HepG2 (cell line): ENCODE results near the gene UBTF. TPM values are rescaled to one million over a fixed set of nuclear protein-coding genes. Genes with fewer than 3 reads are reported as not detected.

ENCODE experiments used
- ARNT2 ChIP-seq: sonication (generic); formaldehyde crosslinking; IDR thresholded peaks from 2 replicates; pipeline ENCODE4 v1.8.0; 2022; ENCODE audit warnings: mild to moderate bottlenecking, low read depth, missing genetic modification reagents, moderate library complexity
- GFI1 ChIP-seq: sonication (generic); formaldehyde crosslinking; IDR thresholded peaks from 2 replicates; pipeline ENCODE4 v1.5.0; 2020; ENCODE audit warnings: missing genetic modification reagents, mild to moderate bottlenecking, borderline replicate concordance
- GTF3A ChIP-seq: sonication (generic); formaldehyde crosslinking; conservative IDR thresholded peaks from 2 replicates; pipeline ENCODE4 v1.4.0; 2020; ENCODE audit warnings: mild to moderate bottlenecking, missing genetic modification reagents
- IKZF5 ChIP-seq: IDR thresholded peaks from 2 replicates; pipeline ENCODE4 v1.6.1; 2018; ENCODE audit warnings: missing genetic modification reagents, mild to moderate bottlenecking, missing compliant biosample characterization
- POLR2G ChIP-seq: fragments of 200-400 bp; formaldehyde crosslinking; IDR thresholded peaks from 2 replicates; pipeline ENCODE4 v1.6.1; 2018; ENCODE audit warnings: mild to moderate bottlenecking, low read depth, low read length, moderate library complexity
- SAFB2 ChIP-seq: sonication (generic); formaldehyde crosslinking; IDR thresholded peaks from 2 replicates; pipeline ENCODE4 v1.5.1; 2020; ENCODE audit warnings: missing genetic modification reagents, low read depth, mild to moderate bottlenecking, borderline replicate concordance
- SAP130 ChIP-seq: IDR thresholded peaks from 2 replicates; pipeline ENCODE4 v1.6.1; 2016; ENCODE audit warnings: low read depth
- SIN3A ChIP-seq: IDR thresholded peaks from 2 replicates; pipeline ENCODE4 v1.6.1; 2011; ENCODE audit warnings: low read depth, mild to moderate bottlenecking, control low read depth, low read length, borderline replicate concordance
- TAF1 ChIP-seq: sonication (generic); formaldehyde crosslinking; IDR thresholded peaks from 2 replicates; pipeline ENCODE4 v1.4.0; 2020; ENCODE audit warnings: missing genetic modification reagents
- YEATS4 ChIP-seq: sonication (generic); formaldehyde crosslinking; IDR thresholded peaks from 2 replicates; pipeline ENCODE4 v1.4.0; 2020; ENCODE audit warnings: missing genetic modification reagents, borderline replicate concordance
- ZKSCAN8 ChIP-seq: IDR thresholded peaks from 2 replicates; pipeline ENCODE4 v1.6.1; 2016; ENCODE audit warnings: borderline replicate concordance, missing genetic modification reagents, missing compliant biosample characterization
- ZNF513 ChIP-seq: sonication (generic); formaldehyde crosslinking; conservative IDR thresholded peaks from 2 replicates; pipeline ENCODE4 v1.5.0; 2020; ENCODE audit warnings: missing genetic modification reagents
- ZNF605 ChIP-seq: sonication (generic); formaldehyde crosslinking; IDR thresholded peaks from 2 replicates; pipeline ENCODE4 v1.8.0; 2022; ENCODE audit warnings: mild to moderate bottlenecking, missing genetic modification reagents
- ZNF879 ChIP-seq: sonication (generic); formaldehyde crosslinking; IDR thresholded peaks from 2 replicates; pipeline ENCODE4 v1.8.1; 2023; ENCODE audit warnings: missing genetic modification reagents
- polyA plus RNA-seq, 8 experiments: library from polyadenylated mRNA; depleted of rRNA in 3 of 8; stranded (reverse) in 7 of 8; unstranded in 1 of 8; fragments of >200 nt; fragmentation: Illumina TruSeq in 4 of 8; extraction: Trizol in 4 of 8; gene quantifications; 2 replicates each; pipeline versions ENCODE4 v1.2.1 to v1.2.3, GENCODE V29; 2011 to 2016; ENCODE audit warnings: low read depth in 4 of 8, missing spikeins in 1 of 8, mixed read lengths in 1 of 8; ENCODE audit not compliant: insufficient read depth in 1 of 8
- total RNA-seq, 5 experiments: library from RNA; depleted of rRNA; stranded (reverse); fragments of >200 nt; fragmentation: Illumina TruSeq; extraction: Trizol; gene quantifications; 2 replicates each; pipeline ENCODE4 v1.2.3, GENCODE V29; 2016; ENCODE audit warnings: low read depth in 1 of 5
- TF ChIP-seq, protein P1 (sequence below): sonication (generic); formaldehyde crosslinking; conservative IDR thresholded peaks from 2 replicates; pipeline ENCODE4 v1.8.0; 2022; ENCODE audit warnings: mild to moderate bottlenecking, moderate library complexity, missing genetic modification reagents
- TF ChIP-seq, protein P2 (sequence below): sonication (generic); formaldehyde crosslinking; IDR thresholded peaks from 2 replicates; pipeline ENCODE4 v1.8.0; 2022; ENCODE audit warnings: mild to moderate bottlenecking, missing genetic modification reagents, moderate library complexity
- TF ChIP-seq, protein P3 (sequence below): sonication (generic); formaldehyde crosslinking; IDR thresholded peaks from 2 replicates; pipeline ENCODE4 v1.5.1; 2020; ENCODE audit warnings: mild to moderate bottlenecking, missing genetic modification reagents, moderate library complexity
- TF ChIP-seq, protein P4 (sequence below): IDR thresholded peaks from 2 replicates; pipeline ENCODE4 v1.6.1; 2012; ENCODE audit warnings: inconsistent platforms

The UBTF gene
- total and polyA plus RNA-seq, 2 of the 13 experiments (the other 11 are each of a cell fraction or from before 2014, with no cell fraction given) = 15.2 to 60.9 TPM

DNA sequence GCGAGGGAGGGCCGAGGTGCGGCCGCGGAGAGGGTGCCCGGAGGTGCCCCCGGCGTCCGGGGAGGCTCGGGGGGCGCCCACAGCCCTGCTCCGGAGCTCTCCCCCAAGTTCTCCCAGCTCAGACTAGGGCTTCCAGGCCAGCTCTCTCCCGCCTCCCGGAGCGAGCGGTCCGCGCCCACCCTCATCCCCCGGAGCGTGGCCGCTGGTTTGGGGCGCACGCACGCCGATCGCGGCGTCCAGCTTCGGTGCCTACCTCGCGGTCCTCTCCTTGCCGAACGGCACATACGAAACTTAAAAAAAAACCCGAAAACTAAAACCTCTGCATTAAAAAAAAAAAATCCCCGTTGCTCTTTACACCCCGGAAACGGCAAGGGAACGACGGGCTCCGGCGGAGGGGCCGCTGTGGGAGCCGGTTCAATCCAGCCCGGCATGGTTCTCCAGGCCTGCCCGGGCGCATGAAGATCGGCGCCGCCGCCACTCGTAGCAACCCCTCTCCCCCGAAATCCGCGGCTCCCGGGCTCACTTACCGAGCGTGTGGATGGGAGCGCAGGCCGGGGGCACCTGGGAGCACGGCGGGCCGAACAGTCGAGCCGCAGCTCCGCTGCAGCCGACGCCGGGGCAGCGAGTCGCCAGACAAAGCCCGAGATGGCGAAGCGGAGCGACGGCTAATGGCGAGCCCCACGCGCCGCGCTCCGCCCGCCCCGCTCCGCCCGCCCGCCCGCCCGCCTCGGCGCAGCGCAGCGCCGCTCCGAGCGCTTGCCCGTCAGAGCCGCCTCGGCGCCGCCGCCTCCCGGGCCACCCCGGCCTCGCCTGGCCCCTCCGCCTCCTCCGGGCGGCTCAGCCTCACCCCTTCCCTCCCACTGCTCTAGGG lies 973 bp upstream of the UBTF start (continued):
- TF ChIP-seq, protein P1, sequence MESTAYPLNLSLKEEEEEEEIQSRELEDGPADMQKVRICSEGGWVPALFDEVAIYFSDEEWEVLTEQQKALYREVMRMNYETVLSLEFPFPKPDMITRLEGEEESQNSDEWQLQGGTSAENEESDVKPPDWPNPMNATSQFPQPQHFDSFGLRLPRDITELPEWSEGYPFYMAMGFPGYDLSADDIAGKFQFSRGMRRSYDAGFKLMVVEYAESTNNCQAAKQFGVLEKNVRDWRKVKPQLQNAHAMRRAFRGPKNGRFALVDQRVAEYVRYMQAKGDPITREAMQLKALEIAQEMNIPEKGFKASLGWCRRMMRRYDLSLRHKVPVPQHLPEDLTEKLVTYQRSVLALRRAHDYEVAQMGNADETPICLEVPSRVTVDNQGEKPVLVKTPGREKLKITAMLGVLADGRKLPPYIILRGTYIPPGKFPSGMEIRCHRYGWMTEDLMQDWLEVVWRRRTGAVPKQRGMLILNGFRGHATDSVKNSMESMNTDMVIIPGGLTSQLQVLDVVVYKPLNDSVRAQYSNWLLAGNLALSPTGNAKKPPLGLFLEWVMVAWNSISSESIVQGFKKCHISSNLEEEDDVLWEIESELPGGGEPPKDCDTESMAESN (CRISPR knock-in tag) = peak; percentile 34; the same call in 1 of the 2 replicates
- TF ChIP-seq SIN3A (no peak; the same call in 1 of the 2 replicates), ARNT2 (CRISPR knock-in tag) (0 out of 2 replicates have a peak, but pooled peaks have one; percentile 5), GFI1 (CRISPR knock-in tag) (no peak), ZNF513 (CRISPR knock-in tag) (no peak), TAF1 (CRISPR knock-in tag) (peak; percentile 61), SAP130 (CRISPR knock-in tag) (peak; percentile 39), YEATS4 (CRISPR knock-in tag) (peak; percentile 76), SAFB2 (CRISPR knock-in tag) (peak; percentile 31; the same call in 1 of the 2 replicates), ZKSCAN8 (0 out of 2 replicates have a peak, but pooled peaks have one; percentile 42), IKZF5 (CRISPR knock-in tag) (peak; percentile 6; the same call in 1 of the 2 replicates), POLR2G (peak; percentile 64), ZNF605 (CRISPR knock-in tag) (peak; percentile 27; the same call in 1 of the 2 replicates), ZNF879 (CRISPR knock-in tag) (0 out of 2 replicates have a peak, but pooled peaks have one; percentile 49), GTF3A (CRISPR knock-in tag) (no peak)
- TF ChIP-seq, protein P2, sequence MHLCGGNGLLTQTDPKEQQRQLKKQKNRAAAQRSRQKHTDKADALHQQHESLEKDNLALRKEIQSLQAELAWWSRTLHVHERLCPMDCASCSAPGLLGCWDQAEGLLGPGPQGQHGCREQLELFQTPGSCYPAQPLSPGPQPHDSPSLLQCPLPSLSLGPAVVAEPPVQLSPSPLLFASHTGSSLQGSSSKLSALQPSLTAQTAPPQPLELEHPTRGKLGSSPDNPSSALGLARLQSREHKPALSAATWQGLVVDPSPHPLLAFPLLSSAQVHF = 0 out of 2 replicates have a peak, but pooled peaks have one; percentile 18
- TF ChIP-seq, protein P3, sequence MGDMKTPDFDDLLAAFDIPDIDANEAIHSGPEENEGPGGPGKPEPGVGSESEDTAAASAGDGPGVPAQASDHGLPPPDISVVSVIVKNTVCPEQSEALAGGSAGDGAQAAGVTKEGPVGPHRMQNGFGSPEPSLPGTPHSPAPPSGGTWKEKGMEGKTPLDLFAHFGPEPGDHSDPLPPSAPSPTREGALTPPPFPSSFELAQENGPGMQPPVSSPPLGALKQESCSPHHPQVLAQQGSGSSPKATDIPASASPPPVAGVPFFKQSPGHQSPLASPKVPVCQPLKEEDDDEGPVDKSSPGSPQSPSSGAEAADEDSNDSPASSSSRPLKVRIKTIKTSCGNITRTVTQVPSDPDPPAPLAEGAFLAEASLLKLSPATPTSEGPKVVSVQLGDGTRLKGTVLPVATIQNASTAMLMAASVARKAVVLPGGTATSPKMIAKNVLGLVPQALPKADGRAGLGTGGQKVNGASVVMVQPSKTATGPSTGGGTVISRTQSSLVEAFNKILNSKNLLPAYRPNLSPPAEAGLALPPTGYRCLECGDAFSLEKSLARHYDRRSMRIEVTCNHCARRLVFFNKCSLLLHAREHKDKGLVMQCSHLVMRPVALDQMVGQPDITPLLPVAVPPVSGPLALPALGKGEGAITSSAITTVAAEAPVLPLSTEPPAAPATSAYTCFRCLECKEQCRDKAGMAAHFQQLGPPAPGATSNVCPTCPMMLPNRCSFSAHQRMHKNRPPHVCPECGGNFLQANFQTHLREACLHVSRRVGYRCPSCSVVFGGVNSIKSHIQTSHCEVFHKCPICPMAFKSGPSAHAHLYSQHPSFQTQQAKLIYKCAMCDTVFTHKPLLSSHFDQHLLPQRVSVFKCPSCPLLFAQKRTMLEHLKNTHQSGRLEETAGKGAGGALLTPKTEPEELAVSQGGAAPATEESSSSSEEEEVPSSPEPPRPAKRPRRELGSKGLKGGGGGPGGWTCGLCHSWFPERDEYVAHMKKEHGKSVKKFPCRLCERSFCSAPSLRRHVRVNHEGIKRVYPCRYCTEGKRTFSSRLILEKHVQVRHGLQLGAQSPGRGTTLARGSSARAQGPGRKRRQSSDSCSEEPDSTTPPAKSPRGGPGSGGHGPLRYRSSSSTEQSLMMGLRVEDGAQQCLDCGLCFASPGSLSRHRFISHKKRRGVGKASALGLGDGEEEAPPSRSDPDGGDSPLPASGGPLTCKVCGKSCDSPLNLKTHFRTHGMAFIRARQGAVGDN (CRISPR knock-in tag) = peak; percentile 44
- TF ChIP-seq, protein P4, sequence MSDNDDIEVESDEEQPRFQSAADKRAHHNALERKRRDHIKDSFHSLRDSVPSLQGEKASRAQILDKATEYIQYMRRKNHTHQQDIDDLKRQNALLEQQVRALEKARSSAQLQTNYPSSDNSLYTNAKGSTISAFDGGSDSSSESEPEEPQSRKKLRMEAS = peak; percentile 33; the same call in 1 of the 2 replicates
